SK-N-SH (cell line): ENCODE results near the gene COL28A1. TPM values are rescaled to one million over a fixed set of nuclear protein-coding genes. Genes with fewer than 3 reads are reported as not detected.

Source experiments
- CTCF ChIA-PET: fragments of 300-600, 350-600 bp; formaldehyde crosslinking; extraction: SDS; loops from one replicate; lab custom pipeline; 2021; lab: Yijun Ruan, JAX
- POLR2A ChIA-PET: fragments of 350-600 bp; sonication (Branson Sonifier 250); formaldehyde crosslinking; extraction: SDS; loops from one replicate; lab custom pipeline; 2020; ENCODE audit warnings: antibody characterized with exemption, inconsistent platforms; lab: Yijun Ruan, JAX
- DNase-seq: peaks from one replicate; pipeline ENCODE4 v3.0.0; 2012
- H2AFZ ChIP-seq: fragments of 200-600 bp; sonication (generic); 2 replicates; pipeline ENCODE4 v1.8.1; 2016; ENCODE audit warnings: antibody characterized with exemption, mild to moderate bottlenecking, low read depth
- H3F3A ChIP-seq: fragments of 200-600 bp; sonication (generic); replicated peaks from 2 replicates; pipeline ENCODE3; 2016; ENCODE audit warnings: antibody characterized with exemption, mild to moderate bottlenecking; ENCODE audit not compliant: insufficient read depth
- H3K27ac ChIP-seq, 2 experiments: fragments of 200-500 bp in 1 of 2; fragments of 200-600 bp in 1 of 2; sonication (Bioruptor generic) in 1 of 2; sonication (generic), shearing (Covaris generic) in 1 of 2; 2 replicates each; pipeline versions ENCODE4 v1.5.1 to v1.6.1; 2014 to 2016; ENCODE audit warnings: low read depth in 2 of 2, inconsistent platforms in 1 of 2, low read length in 1 of 2, mild to moderate bottlenecking in 1 of 2, mixed read lengths in 1 of 2
- H3K27me3 ChIP-seq: fragments of 200-600 bp; sonication (generic), shearing (Covaris generic); 2 replicates; pipeline ENCODE4 v1.6.1; 2016; ENCODE audit warnings: mixed run types; ENCODE audit not compliant: insufficient read depth
- H3K36me3 ChIP-seq, 2 experiments: fragments of 200-500 bp in 1 of 2; fragments of 200-600 bp in 1 of 2; sonication (Bioruptor generic) in 1 of 2; sonication (generic) in 1 of 2; replicated peaks in 1 of 2; 2 replicates each; pipeline versions ENCODE3 to v1.5.1; 2014 to 2016; ENCODE audit warnings: low read length in 1 of 2, mild to moderate bottlenecking in 1 of 2; ENCODE audit not compliant: insufficient read depth in 2 of 2, control insufficient read depth in 1 of 2
- H3K4me1 ChIP-seq, 2 experiments: fragments of 200-500 bp in 1 of 2; fragments of 200-600 bp in 1 of 2; sonication (Bioruptor generic) in 1 of 2; sonication (generic), shearing (Covaris generic) in 1 of 2; 2 replicates each; pipeline versions ENCODE4 v1.5.1 to v1.6.1; 2014 to 2016; ENCODE audit warnings: low read depth in 1 of 2, low read length in 1 of 2, mixed run types in 1 of 2; ENCODE audit not compliant: insufficient read depth in 2 of 2, control insufficient read depth in 1 of 2
- H3K4me2 ChIP-seq: fragments of 200-600 bp; sonication (generic), shearing (Covaris generic); 2 replicates; pipeline ENCODE4 v1.6.1; 2017; ENCODE audit warnings: mixed run types
- H3K4me3 ChIP-seq, 2 experiments: fragments of 200-500 bp in 1 of 2; fragments of 200-600 bp in 1 of 2; sonication (Bioruptor generic) in 1 of 2; sonication (generic), shearing (Covaris generic) in 1 of 2; 2 replicates each; pipeline versions ENCODE4 v1.5.1 to v1.8.1; 2014 to 2016; ENCODE audit warnings: low read depth in 2 of 2, inconsistent platforms in 1 of 2, low read length in 1 of 2, mild to moderate bottlenecking in 1 of 2, mixed read lengths in 1 of 2, moderate library complexity in 1 of 2
- H3K79me2 ChIP-seq: fragments of 200-600 bp; sonication (generic); 2 replicates; pipeline ENCODE4 v1.8.1; 2017; ENCODE audit warnings: mild to moderate bottlenecking; ENCODE audit not compliant: insufficient read depth
- H3K9ac ChIP-seq: fragments of 200-600 bp; sonication (generic); 2 replicates; pipeline ENCODE4 v1.6.1; 2017; ENCODE audit warnings: mixed run types
- H3K9me2 ChIP-seq: fragments of 200-600 bp; sonication (generic); 2 replicates; pipeline ENCODE4 v1.6.1; 2017; ENCODE audit warnings: mixed run types
- H3K9me3 ChIP-seq: fragments of 200-600 bp; sonication (generic); 2 replicates; pipeline ENCODE4 v1.6.1; 2017; ENCODE audit warnings: mixed run types, mild to moderate bottlenecking, moderate library complexity
- H4K20me1 ChIP-seq: fragments of 200-600 bp; sonication (generic); 2 replicates; pipeline ENCODE4 v1.6.1; 2017; ENCODE audit warnings: mild to moderate bottlenecking, mixed run types; ENCODE audit not compliant: insufficient read depth
- CHD2 ChIP-seq: fragments of 150-350 bp; IDR thresholded peaks from 2 replicates; pipeline ENCODE4 v1.6.1; 2018; ENCODE audit warnings: low read length; ENCODE audit not compliant: partially characterized antibody
- EP300 ChIP-seq, 2 experiments: IDR thresholded peaks; 2 replicates each; pipeline versions ENCODE4 v1.4.0 to v1.6.1; 2012; ENCODE audit warnings: borderline replicate concordance in 1 of 2, low read depth in 1 of 2, low read length in 1 of 2
- EZH2phosphoT487 ChIP-seq: fragments of 200-600 bp; sonication (generic); IDR thresholded peaks from 2 replicates; pipeline ENCODE4 v1.6.1; 2017; ENCODE audit warnings: low read depth, mixed run types, mild to moderate bottlenecking, antibody characterized with exemption, moderate library complexity, borderline replicate concordance
- FOSL2 ChIP-seq: IDR thresholded peaks from 2 replicates; pipeline ENCODE4 v1.4.0; 2012; ENCODE audit warnings: low read depth, mild to moderate bottlenecking, moderate library complexity, borderline replicate concordance
- GABPA ChIP-seq: IDR thresholded peaks from 2 replicates; pipeline ENCODE4 v1.4.0; 2012; ENCODE audit warnings: low read depth, mild to moderate bottlenecking
- GATA2 ChIP-seq: sonication (generic); formaldehyde crosslinking; IDR thresholded peaks from 2 replicates; pipeline ENCODE4 v1.5.0; 2020; ENCODE audit warnings: mild to moderate bottlenecking, missing genetic modification reagents
- JUND ChIP-seq: IDR thresholded peaks from 2 replicates; pipeline ENCODE4 v1.4.0; 2012
- MEF2A ChIP-seq: IDR thresholded peaks from 2 replicates; pipeline ENCODE4 v1.4.0; 2012; ENCODE audit warnings: low read depth, borderline replicate concordance
- PBX3 ChIP-seq: IDR thresholded peaks from 2 replicates; pipeline ENCODE4; 2012
- POLR2AphosphoS5 ChIP-seq: IDR thresholded peaks from 2 replicates; pipeline ENCODE4 v1.6.1; 2012; ENCODE audit warnings: low read depth, low read length
- RCOR1 ChIP-seq: fragments of 150-350 bp; IDR thresholded peaks from 2 replicates; pipeline ENCODE4 v1.6.1; 2017; ENCODE audit warnings: antibody characterized with exemption, low read length
- RFX5 ChIP-seq: IDR thresholded peaks from 2 replicates; pipeline ENCODE4 v1.6.1; 2012; ENCODE audit warnings: mild to moderate bottlenecking, improper control_type of control experiment, low read length
- RXRA ChIP-seq: IDR thresholded peaks from 2 replicates; pipeline ENCODE4 v1.4.0; 2012; ENCODE audit warnings: low read depth, mild to moderate bottlenecking, borderline replicate concordance
- TAF1 ChIP-seq: IDR thresholded peaks from 2 replicates; pipeline ENCODE4 v1.6.1; 2012; ENCODE audit warnings: low read depth, mild to moderate bottlenecking, low read length, moderate library complexity, borderline replicate concordance
- TCF12 ChIP-seq: IDR thresholded peaks from 2 replicates; pipeline ENCODE4 v1.4.0; 2012
- YY1 ChIP-seq: IDR thresholded peaks from 2 replicates; pipeline ENCODE4 v1.4.0; 2012; ENCODE audit warnings: low read depth, mild to moderate bottlenecking
- ZBTB33 ChIP-seq: IDR thresholded peaks from 2 replicates; pipeline ENCODE4 v1.4.0; 2012; ENCODE audit warnings: low read depth, borderline replicate concordance
- WGBS: methylation state at CpG from one replicate; pipeline ENCODE4 v1.1.6; 2017; ENCODE audit warnings: low lambda C conversion rate; 5-methylcytosine and 5-hydroxymethylcytosine counted together
- polyA plus RNA-seq, 3 experiments: library from polyadenylated mRNA; depleted of rRNA; stranded (reverse); fragments of >200 nt; gene quantifications; 2 replicates each; pipeline ENCODE4 v1.2.3, GENCODE V29; 2012
- TF ChIP-seq, protein P1 (sequence below): fragments of 150-350 bp; IDR thresholded peaks from 2 replicates; pipeline ENCODE4 v1.6.1; 2017; ENCODE audit warnings: antibody characterized with exemption, low read length, low read depth, borderline replicate concordance
- TF ChIP-seq, protein P2 (sequence below): IDR thresholded peaks from 2 replicates; pipeline ENCODE4 v1.4.0; 2012; ENCODE audit warnings: low read depth, borderline replicate concordance

The COL28A1 gene
- polyA plus RNA-seq, 1 of the 3 experiments (the other 2 are of a cell fraction): not detected

DNA sequence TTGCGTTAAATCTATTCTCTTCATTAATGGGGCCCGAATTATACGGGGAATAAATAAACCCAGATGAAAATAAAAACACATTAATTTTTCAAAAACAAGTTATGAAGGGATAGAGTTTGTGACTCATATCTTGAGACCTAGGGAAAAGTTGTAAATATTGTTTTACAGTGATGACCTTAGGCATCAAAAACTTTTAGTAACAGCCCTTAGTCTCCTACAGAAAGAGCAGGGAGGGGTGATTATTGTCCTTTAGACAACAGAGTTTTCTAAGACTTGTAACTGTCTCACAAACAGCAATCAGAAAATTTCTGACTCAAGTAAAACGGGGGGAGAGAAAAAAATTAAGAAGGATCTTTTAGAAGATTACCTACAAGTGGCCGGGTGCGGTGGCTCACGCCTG is 102.7 kb downstream of the COL28A1 start (continued):
- TF ChIP-seq GABPA (no peak), JUND (no peak), CHD2 (no peak), YY1 (no peak), RXRA (no peak), ZBTB33 (no peak), EP300 (IDR thresholded peaks at IDR 0.05; ENCODE audit: borderline replicate concordance in 1 of 2, low read depth in 1 of 2, low read length in 1 of 2) (no peak), TAF1 (no peak)
- TF ChIP-seq, protein P1, sequence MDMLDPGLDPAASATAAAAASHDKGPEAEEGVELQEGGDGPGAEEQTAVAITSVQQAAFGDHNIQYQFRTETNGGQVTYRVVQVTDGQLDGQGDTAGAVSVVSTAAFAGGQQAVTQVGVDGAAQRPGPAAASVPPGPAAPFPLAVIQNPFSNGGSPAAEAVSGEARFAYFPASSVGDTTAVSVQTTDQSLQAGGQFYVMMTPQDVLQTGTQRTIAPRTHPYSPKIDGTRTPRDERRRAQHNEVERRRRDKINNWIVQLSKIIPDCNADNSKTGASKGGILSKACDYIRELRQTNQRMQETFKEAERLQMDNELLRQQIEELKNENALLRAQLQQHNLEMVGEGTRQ: no peak
- TF ChIP-seq, all 33 proteins: peak for 0

GRCh38 chr7:7428806-7429205 is 106.9 kb downstream of the COL28A1 start:
- no peak overlapping the region for H3K9ac ChIP-seq
- H2AFZ ChIP-seq: peak overlapping the region; percentile 23; the same call in 1 of the 2 replicates
- H3K9me2 ChIP-seq: no peaks in the 10 kb centered on the region
- H3K79me2 ChIP-seq: no peaks in the 10 kb centered on the region
- H3K27ac ChIP-seq: peak overlapping the region in 1 of 2 experiments; percentile 56; a peak in 2 of 4 replicates
- no peak for DNase-seq
- H3K36me3 ChIP-seq: no peaks in the 10 kb centered on the region
- H3K4me3 ChIP-seq: no peak overlapping the region
- no peaks in the 10 kb centered on the region for H3F3A ChIP-seq
- ChIA-PET CTCF (interaction anchor here (1.0 to 3.7 kb wide), 8 partner anchors 10 to 868 kb away, joined by 3 to 16 read pairs (median 5); partner anchors contain the start of gene COL28A1), POLR2A (no interaction called here)
- peaks cover 0 to 12% of the 10 kb centered on the region in 2 experiments; a peak in 2 of 4 replicates for H3K4me1 ChIP-seq
- no peak overlapping the region for H3K4me2 ChIP-seq
- TF ChIP-seq PBX3 (no peak), RXRA (no peak), EZH2phosphoT487 (no peak), ZBTB33 (no peak), EP300 (IDR thresholded peaks at IDR 0.05; ENCODE audit: borderline replicate concordance in 1 of 2, low read depth in 1 of 2, low read length in 1 of 2) (peak in 1 of 2 experiments; percentile 41; a peak in 1 of 4 replicates), FOSL2 (no peak), GATA2 (CRISPR knock-in tag) (0 out of 2 replicates have a peak, but pooled peaks have one; percentile 19), RFX5 (no peak), POLR2AphosphoS5 (0 out of 2 replicates have a peak, but pooled peaks have one; percentile 19), RCOR1 (no peak), CHD2 (no peak), TCF12 (peak; percentile 59), MEF2A (no peak)
- TF ChIP-seq, protein P2, sequence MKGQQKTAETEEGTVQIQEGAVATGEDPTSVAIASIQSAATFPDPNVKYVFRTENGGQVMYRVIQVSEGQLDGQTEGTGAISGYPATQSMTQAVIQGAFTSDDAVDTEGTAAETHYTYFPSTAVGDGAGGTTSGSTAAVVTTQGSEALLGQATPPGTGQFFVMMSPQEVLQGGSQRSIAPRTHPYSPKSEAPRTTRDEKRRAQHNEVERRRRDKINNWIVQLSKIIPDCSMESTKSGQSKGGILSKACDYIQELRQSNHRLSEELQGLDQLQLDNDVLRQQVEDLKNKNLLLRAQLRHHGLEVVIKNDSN: no peak
- H4K20me1 ChIP-seq: no peaks in the 10 kb centered on the region
- no peaks in the 10 kb centered on the region for H3K9me3 ChIP-seq
- H3K27me3 ChIP-seq: no peaks in the 10 kb centered on the region
- WGBS: 52% methylated on average over 4 of the region's 4 CpGs
